Cardiac septum (tissue), 1 donor: Measurements from ENCODE around the gene CCDC88C. TPM values are rescaled to one million over a fixed set of nuclear protein-coding genes. Genes with fewer than 3 reads are reported as not detected.
"Not testable (repeated sequence)": the region's sequence is repeated elsewhere in the genome, so short reads cannot be mapped to it uniquely, and the experiment has no call there.

Source experiments
- DNase-seq: peaks from one replicate; pipeline ENCODE4 v3.0.0-alpha.2; 2020; ENCODE audit warnings: low spot score
- intact Hi-C: fragments of 100-400 bp; cut with DNase I; formaldehyde crosslinking; loops from one replicate; pipeline ENCODE4 v1.14.0; 2022
- total RNA-seq: library from RNA; stranded (reverse); fragmentation: NEBNext Ultra II Directional; extraction: Animal tissue kit (Norgen Biotek cat#: 25700); gene quantifications from one replicate; pipeline ENCODE4 v1.2.1, GENCODE V29; 2021
- donor health status: DM: no; HTN: no; CAD: no.

Gene CCDC88C
- total RNA-seq, 1 donor from 2014 or later = 2.6 TPM

DNA sequence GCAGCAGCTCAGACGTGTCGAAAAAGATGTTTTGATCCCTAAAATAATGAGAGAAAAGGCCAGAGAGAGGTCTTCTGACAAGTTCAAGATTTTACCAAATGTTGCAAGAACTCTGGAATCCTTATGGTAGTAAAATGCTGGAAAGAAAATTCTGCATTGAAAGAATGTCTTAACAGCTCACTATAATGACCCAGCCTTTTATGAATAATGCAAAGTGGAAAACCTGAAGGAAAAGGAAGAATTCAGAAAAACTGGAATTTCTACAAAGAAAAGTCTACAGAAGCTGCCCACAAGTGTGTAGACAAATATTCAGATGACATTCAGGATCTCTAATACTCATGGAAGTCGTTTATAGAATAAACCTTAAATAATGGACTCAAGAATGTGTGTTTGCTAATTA, 1.8 kb upstream of the CCDC88C start:
- no peak for DNase-seq
- intact Hi-C loops = loop anchor here (5.0 kb wide), 1 partner anchor 42 kb away; no protein-coding TSS in a partner anchor

DNA sequence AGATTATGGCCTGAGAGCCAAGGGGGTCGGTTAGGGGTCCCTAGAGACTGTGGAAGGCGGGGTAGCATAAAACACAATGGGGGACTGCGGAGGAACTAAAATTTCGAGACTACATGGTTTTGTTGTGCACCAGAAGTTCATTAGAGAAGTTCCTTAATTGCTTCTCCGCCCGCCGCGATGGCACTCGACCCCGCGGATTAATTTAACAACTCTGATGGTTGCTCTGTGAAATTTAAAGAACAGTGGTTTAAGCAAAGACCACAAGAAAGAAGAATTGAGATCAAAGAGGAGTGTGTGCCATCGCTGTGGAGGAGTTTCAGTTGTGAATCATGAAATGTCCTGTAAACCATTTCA, 1.4 kb upstream of the CCDC88C start:
- no peak for DNase-seq
- intact Hi-C loops = loop anchor here (5.0 kb wide), 1 partner anchor 42 kb away; no protein-coding TSS in a partner anchor

GRCh38 chr14:91418387-91419043, 895 bp upstream of the CCDC88C start:
- intact Hi-C loops = loop anchor here (1.0 to 5.0 kb wide), 2 partner anchors 41 to 94 kb away; no protein-coding TSS in a partner anchor
- peak; percentile 89 for DNase-seq

GRCh38 chr14:91417983-91418386, 365 bp upstream of the CCDC88C start:
- intact Hi-C loops = loop anchor here (1.0 to 5.0 kb wide), 2 partner anchors 41 to 94 kb away; no protein-coding TSS in a partner anchor
- DNase-seq = no peak

GRCh38 chr14:91416744-91417119, 888 bp downstream of the CCDC88C start:
- no peak for DNase-seq
- intact Hi-C loops = loop anchor here (5.0 kb wide), 1 partner anchor 39 kb away; no protein-coding TSS in a partner anchor

DNA sequence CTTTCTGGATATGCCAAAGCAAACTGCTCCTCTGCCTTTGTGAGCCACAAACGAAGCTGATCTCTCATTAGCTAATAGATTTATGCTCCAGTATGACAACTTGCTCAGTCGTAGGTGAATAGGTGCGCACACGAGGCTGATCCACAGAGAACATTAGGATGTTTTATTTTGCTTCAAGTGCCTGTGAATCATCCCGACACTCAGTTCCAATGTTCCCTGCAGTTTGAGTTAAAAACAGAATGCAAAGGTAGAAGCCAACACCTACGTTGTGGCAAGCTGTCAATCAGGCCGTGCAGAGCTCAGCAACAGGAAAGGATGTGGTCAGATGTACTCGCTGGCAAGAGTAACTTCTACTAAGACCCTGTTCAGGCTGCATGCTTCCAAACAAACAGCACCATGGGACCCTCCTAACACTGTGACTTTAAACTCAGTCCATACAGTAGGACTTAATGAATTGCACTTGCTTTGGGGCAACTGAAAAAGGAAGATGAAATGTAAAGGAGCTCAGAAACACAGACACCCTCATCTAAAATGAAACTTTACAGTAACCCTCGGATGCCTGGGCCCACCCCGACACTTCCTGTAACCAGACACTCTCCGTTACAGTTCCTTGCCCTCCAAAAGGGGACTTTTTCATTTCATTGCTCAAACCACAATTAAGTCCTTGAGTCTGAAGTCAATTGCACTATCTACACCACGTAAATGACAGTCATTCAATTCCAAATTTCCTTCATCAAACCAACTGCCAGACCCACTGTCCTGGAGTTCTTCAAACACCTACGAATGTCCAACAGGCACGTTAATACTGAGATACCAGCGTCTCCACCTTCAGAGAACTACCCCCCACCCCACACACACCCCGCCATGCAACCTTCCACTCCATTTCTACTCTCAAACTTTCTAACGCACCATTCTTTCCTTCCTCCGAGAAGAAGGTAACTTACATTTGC, 1.6 kb downstream of the CCDC88C start:
- intact Hi-C loops = loop anchor here (5.0 kb wide), 1 partner anchor 39 kb away; no protein-coding TSS in a partner anchor
- DNase-seq = no peak

GRCh38 chr14:91414475-91414833, 3.2 kb downstream of the CCDC88C start:
- intact Hi-C loops = no loop called here

DNA sequence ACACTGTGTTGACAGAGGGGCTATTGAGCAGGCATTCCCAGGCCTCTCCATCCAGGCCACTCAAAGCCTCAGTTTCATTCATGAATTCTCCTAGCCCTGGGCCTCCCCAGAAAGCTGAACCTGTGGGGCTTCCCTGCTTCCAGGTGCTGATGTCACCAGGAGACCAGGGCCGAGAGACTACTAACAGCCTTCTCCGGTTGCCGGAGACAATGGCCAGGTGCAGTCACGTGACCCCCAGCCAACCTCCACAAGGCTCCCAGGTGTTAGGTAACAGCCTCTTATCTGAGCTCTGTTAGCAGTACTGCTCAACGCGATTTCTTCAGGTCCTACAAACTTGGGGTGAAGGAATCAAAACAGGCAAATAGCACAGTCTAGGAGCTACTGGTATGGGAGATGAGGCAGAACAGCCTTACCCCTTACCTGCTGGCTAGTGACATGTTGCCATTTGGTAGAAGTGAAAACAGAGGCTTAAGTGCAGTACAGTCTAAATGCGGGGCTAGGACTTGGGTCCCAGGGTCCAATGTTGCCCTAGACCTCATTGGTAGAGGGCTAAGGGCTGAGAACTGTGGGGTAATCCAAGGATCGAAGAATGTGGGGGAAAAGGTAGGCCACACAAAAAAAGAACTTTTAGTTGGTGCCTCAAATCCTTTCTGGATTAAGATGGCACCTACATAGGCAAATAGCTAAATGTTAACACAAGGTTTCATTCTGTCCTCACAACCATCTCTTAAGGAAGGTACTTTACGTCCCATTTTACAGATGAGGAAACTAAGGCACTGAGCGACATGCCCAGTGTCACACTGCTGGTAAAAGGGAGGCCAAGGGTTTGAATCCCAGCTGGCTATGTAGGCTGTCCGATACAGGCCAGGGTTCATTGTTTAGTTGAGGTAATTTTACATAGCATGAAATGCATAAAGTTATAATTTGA, 3.8 kb downstream of the CCDC88C start:
- intact Hi-C loops = no loop called here
- DNase-seq = no peak

More at GRCh38 chr14:91414475-91414833, 3.2 kb downstream of the CCDC88C start:
- DNase-seq = no peak

GRCh38 chr14:91412939-91413338, 4.7 kb downstream of the CCDC88C start:
- intact Hi-C loops = no loop called here
- DNase-seq = no peak

GRCh38 chr14:91410771-91411536, 6.7 kb downstream of the CCDC88C start:
- DNase-seq = no peak
- intact Hi-C loops = no loop called here

DNA sequence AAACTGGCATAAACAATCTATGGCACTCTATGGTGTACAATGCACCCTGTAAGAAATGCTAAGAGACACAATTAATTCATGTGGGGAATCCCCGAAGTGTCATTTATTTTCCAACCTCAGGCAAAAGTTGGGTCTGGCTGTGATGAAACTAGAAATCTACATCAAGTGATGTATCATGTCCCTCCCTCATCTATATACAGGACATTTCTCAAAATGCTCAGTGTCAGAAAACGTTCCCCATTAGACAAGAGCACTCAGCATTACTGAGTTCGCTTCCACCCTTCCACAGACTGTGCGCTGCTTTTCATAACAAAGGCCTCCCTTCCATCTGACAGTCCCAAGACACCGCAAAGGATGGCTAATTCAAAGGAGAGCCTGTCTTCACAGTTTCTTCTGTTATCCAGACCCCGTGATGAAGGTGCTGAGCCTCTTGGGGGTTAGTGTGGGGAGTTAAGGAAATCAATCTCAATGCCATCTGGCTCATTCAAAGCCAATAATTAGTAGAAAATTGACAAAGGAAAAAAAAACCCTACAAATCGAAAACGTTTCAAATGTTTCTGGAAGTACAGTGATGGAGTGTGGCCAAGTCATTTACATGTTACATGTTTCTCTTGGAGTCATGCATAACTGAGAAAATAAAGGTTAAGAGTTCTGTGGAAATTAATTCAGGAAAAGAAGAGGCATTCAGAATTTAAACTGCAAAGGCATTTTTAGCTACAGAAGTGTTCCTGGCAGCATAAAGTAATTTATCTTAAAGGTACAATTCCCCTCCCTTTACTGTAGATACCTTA, 7.5 kb downstream of the CCDC88C start:
- intact Hi-C loops = no loop called here

DNA sequence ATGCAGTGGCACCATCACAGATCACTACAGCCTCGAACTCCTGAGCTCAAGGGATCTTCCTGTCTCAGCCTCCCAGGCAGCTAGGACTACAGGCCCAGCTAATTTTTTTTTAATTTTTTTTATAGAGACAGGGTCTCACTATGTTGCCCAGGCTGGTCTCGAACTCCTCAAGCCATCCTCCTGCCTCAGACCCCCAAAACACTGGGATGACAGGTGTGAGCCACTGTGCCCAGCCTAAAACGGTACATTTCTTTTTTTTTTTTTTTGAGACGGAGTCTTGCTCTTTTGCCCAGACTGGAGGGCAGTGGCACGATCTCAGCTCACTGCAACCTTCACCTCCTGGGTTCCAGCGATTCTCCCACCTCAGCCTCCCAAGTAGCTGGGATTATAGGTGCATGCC, 8.4 kb downstream of the CCDC88C start:
- intact Hi-C loops = not testable (repeated sequence)

More for the DNA sequence above, 7.5 kb downstream of the CCDC88C start:
- no peak for DNase-seq

GRCh38 chr14:91406982-91407381, 10.6 kb downstream of the CCDC88C start:
- intact Hi-C loops = no loop called here
- DNase-seq = no peak

More for the DNA sequence above, 8.4 kb downstream of the CCDC88C start:
- DNase-seq = not testable (repeated sequence)

DNA sequence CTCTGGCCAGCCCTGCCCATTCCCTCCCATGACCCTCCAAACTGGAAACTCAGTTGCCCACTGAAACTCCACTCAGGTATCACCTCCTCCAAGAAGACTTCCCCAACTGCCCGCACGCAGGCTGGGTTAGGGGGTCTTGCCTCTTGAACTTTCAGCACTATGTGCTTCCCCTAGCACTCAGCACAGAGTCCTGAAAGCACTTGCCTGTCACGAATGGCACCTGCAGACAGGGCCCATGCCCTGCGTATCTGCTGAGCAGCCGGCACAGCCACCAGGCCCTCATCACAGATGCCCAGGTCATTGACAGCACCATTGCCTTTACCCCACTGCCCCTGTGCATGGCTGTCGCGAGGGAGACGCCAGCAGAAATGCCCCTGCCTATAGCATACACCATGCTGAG, 11.2 kb downstream of the CCDC88C start:
- DNase-seq = no peak
- intact Hi-C loops = no loop called here

DNA sequence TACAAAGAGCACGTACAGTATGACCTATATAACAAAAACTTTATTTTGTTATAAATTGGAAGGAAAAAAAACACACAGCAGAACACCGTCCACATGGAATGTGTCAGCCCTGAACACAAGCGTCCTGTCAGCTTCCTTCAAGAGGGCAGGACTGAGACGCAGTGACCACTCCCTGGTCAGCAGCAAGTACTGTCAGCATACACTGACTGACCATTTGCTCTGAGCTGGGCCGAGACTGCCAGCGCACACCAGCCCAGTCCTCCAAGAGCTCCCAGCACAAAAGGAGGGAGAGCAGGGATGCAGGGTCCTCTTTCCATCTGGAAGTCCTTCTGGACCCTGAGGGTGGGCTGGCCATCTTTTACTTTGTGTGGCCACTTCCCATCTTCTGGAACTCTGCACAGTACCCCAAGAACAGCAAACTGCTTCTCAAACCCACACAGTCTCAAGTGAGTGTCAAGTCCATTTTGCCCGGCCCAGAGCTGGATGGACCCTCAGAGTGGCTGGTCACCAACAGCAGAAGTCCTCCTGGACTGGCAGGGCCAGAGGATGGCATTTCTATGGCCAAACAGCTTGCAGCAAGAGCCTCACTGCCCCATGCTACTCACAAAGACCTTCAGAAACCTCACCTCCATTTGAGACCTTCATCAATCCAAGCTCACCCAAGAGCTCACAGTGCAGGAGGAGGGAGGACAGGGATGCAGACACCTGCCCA, 11.7 kb downstream of the CCDC88C start:
- intact Hi-C loops = no loop called here
- DNase-seq = no peak

GRCh38 chr14:91405241-91405721, 12.3 kb downstream of the CCDC88C start:
- intact Hi-C loops = no loop called here
- no peak for DNase-seq
